Measurements from ENCODE around the gene NFE2L1.
"Not testable (repeated sequence)": the region's sequence is repeated elsewhere in the genome, so short reads cannot be mapped to it uniquely, and the experiment has no call there.

Gene NFE2L1

DNA sequence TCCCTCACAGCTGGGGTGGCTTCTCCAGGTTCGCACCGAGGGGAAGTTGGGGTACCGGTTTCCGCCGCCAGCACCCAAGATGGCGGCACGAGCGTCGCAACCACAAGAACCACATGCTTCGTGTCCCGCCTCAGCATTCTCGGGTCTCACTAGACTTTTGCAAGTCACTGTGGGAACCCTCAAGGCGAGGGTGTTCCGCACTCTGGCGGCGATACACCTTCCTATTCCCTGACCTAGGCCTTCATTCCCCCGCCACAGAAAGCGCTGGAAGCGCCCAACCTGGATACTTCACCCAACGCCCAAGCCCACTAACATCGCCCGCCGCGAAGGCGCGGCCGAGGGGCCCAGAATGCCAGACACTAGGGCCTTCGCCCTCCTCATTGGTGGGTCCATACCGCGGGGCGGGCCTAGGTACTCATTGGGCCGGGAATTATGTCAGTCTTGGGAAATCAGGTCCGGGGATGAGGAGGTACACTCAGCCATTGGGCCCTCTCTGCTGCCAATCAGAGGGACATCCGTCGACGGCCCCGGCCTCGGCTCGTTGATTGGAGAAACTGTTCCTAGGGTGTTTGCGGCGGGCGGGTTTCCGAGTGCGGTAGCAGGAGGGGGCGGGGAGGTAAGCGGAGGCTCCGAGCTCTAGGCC is at the start of gene NFE2L1:
Gene NFE2L1 (plus strand): TSS at position 619 of the 643 bp plus-strand sequence. CDS start 2,760 bp downstream, outside the sequence.
- Histone ChIP-seq H3K9me2 (replicated peaks; ENCODE audit: low read depth, low read length) (no peaks in the 10 kb centered on the region), H3K9me3 (ENCODE audit: insufficient read depth, low read depth, low read length) (no peaks in the 10 kb centered on the region), H3F3A (ENCODE audit: low read depth) (no peaks in the 10 kb centered on the region), H3K79me2 (ENCODE audit: insufficient read depth, low read length) (peaks cover 68% of the 10 kb centered on the region), H3K4me1 (ENCODE audit: insufficient read depth, low read length, poor library complexity, severe bottlenecking) (peaks cover 58% of the 10 kb centered on the region), H3K4me3 (ENCODE audit: low read length, poor library complexity, severe bottlenecking) (peak within 1 kb of the TSS; percentile 81), H3K36me3 (ENCODE audit: insufficient read depth, low read length) (peaks cover 18% of the 10 kb centered on the region; the same call in 1 of the 2 replicates), H4K20me1 (ENCODE audit: insufficient read depth, low read length, poor library complexity, severe bottlenecking) (peaks cover 39% of the 10 kb centered on the region), H3K27me3 (ENCODE audit: insufficient read depth, low read length, poor library complexity, severe bottlenecking) (no peaks in the 10 kb centered on the region), H2AFZ (ENCODE audit: low read length) (peak within 1 kb of the TSS; percentile 74), H3K4me2 (ENCODE audit: low read depth, low read length, poor library complexity, severe bottlenecking) (peak within 1 kb of the TSS; percentile 92), H3K9ac (ENCODE audit: low read depth, low read length, poor library complexity, severe bottlenecking) (peak within 1 kb of the TSS; percentile 94)
- TF ChIP-seq CTCF (conservative IDR thresholded peaks at IDR 0.05; ENCODE audit: low read length) (no peak), EZH2phosphoT487 (IDR thresholded peaks at IDR 0.05; ENCODE audit: borderline replicate concordance) (no peak)

DNA sequence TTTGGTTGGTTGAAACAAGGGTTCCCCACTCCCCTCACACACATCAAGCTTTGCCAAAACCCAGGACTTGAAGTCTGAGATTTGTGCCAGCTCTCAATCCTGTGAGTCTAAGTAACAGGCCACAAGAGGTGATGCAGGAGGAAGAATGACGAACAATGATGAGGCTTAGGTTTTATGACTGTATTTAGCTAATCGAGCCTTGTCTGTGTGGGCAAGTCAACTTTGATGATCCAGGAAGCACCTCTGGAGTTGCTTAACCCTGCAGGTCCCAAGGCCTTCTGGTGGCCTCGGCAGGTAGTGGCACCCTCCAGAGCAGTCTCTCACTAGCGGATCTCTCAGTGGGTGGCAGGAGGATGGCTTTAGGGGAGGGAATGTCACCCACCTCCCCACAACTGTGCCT is 48.6 kb upstream of the NFE2L1 start:
- Histone ChIP-seq H3K4me2 (ENCODE audit: low read depth, low read length, poor library complexity, severe bottlenecking) (no peak overlapping the region), H3K4me3 (ENCODE audit: low read length, poor library complexity, severe bottlenecking) (no peak overlapping the region), H3K36me3 (ENCODE audit: insufficient read depth, low read length) (no peaks in the 10 kb centered on the region), H3K27me3 (ENCODE audit: insufficient read depth, low read length, poor library complexity, severe bottlenecking) (no peaks in the 10 kb centered on the region), H3K79me2 (ENCODE audit: insufficient read depth, low read length) (no peaks in the 10 kb centered on the region), H4K20me1 (ENCODE audit: insufficient read depth, low read length, poor library complexity, severe bottlenecking) (no peaks in the 10 kb centered on the region), H3K9me2 (replicated peaks; ENCODE audit: low read depth, low read length) (no peaks in the 10 kb centered on the region), H3K4me1 (ENCODE audit: insufficient read depth, low read length, poor library complexity, severe bottlenecking) (peaks cover 24% of the 10 kb centered on the region), H2AFZ (ENCODE audit: low read length) (peak overlapping the region; percentile 4; the same call in 1 of the 2 replicates), H3F3A (ENCODE audit: low read depth) (no peaks in the 10 kb centered on the region), H3K9me3 (ENCODE audit: insufficient read depth, low read depth, low read length) (no peaks in the 10 kb centered on the region), H3K9ac (ENCODE audit: low read depth, low read length, poor library complexity, severe bottlenecking) (no peak overlapping the region)
- TF ChIP-seq EZH2phosphoT487 (IDR thresholded peaks at IDR 0.05; ENCODE audit: borderline replicate concordance): no peak

GRCh38 chr17:48001197-48001596 is 47.0 kb upstream of the NFE2L1 start:
- Histone ChIP-seq H3K9ac (ENCODE audit: low read depth, low read length, poor library complexity, severe bottlenecking) (no peak overlapping the region), H3K27me3 (ENCODE audit: insufficient read depth, low read length, poor library complexity, severe bottlenecking) (no peaks in the 10 kb centered on the region), H2AFZ (ENCODE audit: low read length) (no peak overlapping the region), H3K36me3 (ENCODE audit: insufficient read depth, low read length) (no peaks in the 10 kb centered on the region), H3K4me2 (ENCODE audit: low read depth, low read length, poor library complexity, severe bottlenecking) (no peak overlapping the region), H4K20me1 (ENCODE audit: insufficient read depth, low read length, poor library complexity, severe bottlenecking) (no peaks in the 10 kb centered on the region), H3F3A (ENCODE audit: low read depth) (no peaks in the 10 kb centered on the region), H3K4me3 (ENCODE audit: low read length, poor library complexity, severe bottlenecking) (no peak overlapping the region), H3K4me1 (ENCODE audit: insufficient read depth, low read length, poor library complexity, severe bottlenecking) (peaks cover 32% of the 10 kb centered on the region), H3K9me2 (replicated peaks; ENCODE audit: low read depth, low read length) (no peaks in the 10 kb centered on the region), H3K79me2 (ENCODE audit: insufficient read depth, low read length) (no peaks in the 10 kb centered on the region), H3K9me3 (ENCODE audit: insufficient read depth, low read depth, low read length) (no peaks in the 10 kb centered on the region)
- no peak for TF ChIP-seq EZH2phosphoT487 (IDR thresholded peaks at IDR 0.05; ENCODE audit: borderline replicate concordance)
- no peak for TF ChIP-seq CTCF (conservative IDR thresholded peaks at IDR 0.05; ENCODE audit: low read length)

DNA sequence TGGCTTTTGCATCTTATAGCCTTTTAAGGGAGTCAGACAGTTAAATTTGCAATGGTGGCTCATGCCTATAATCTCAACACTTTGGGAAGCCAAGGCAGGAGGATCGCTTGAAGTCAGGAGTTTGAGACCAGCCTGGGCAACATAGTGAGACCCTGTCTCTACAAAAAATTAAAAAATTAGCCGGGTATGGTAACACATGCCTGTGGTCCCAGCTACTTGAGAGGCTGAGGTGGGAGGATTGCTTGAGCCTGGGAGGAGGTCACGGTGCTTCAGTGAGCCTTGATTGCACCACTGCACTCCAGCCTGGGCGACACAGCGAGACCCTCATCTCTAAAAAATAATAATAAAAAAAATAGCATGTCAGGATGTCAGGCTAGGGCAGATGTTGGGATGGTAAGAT is 46.5 kb upstream of the NFE2L1 start:
- H3K9me2 ChIP-seq (replicated peaks; ENCODE audit: low read depth, low read length); H3K36me3 ChIP-seq (ENCODE audit: insufficient read depth, low read length); H2AFZ ChIP-seq (ENCODE audit: low read length): not testable (repeated sequence)

More for the DNA sequence above, 46.5 kb upstream of the NFE2L1 start:
- H3K9me3 ChIP-seq (ENCODE audit: insufficient read depth, low read depth, low read length); H3K79me2 ChIP-seq (ENCODE audit: insufficient read depth, low read length); H3K9ac ChIP-seq (ENCODE audit: low read depth, low read length, poor library complexity, severe bottlenecking); H3K4me3 ChIP-seq (ENCODE audit: low read length, poor library complexity, severe bottlenecking); H4K20me1 ChIP-seq (ENCODE audit: insufficient read depth, low read length, poor library complexity, severe bottlenecking); H3F3A ChIP-seq (ENCODE audit: low read depth); H3K27me3 ChIP-seq (ENCODE audit: insufficient read depth, low read length, poor library complexity, severe bottlenecking); H3K4me2 ChIP-seq (ENCODE audit: low read depth, low read length, poor library complexity, severe bottlenecking): not testable (repeated sequence)
- H3K4me1 ChIP-seq (ENCODE audit: insufficient read depth, low read length, poor library complexity, severe bottlenecking): peaks cover 32% of the 10 kb centered on the region
